GM12892 (cell line): ENCODE data around the gene STX1B.

Experiments
- POLR2A ChIP-seq: IDR thresholded peaks from 2 replicates; pipeline ENCODE4 v1.6.1; 2011; ENCODE audit warnings: low read depth, low read length, control low read depth
- TAF1 ChIP-seq: IDR thresholded peaks from 2 replicates; pipeline ENCODE4 v1.6.1; 2011; ENCODE audit warnings: low read depth, mild to moderate bottlenecking, control low read depth, low read length, borderline replicate concordance

GRCh38 chr16:31029272-31029671 lies 18.8 kb upstream of the STX1B start:
- TF ChIP-seq POLR2A (no peak), TAF1 (no peak)
